IMR-90 (cell line): ENCODE results near the gene CBL. TPM values are rescaled to one million over a fixed set of nuclear protein-coding genes. Genes with fewer than 3 reads are reported as not detected.

ENCODE experiments used
- ATAC-seq: fragments of 200-7000 bp; cut with Tn5 transposase; 2 replicates; pipeline ENCODE4 v1.9.1; 2020; ENCODE audit warnings: low read depth, mild to moderate bottlenecking, moderate library complexity
- BruUV-seq: library from RNA; stranded (reverse); fragments of 400-500 nt; replicated peaks from 2 replicates; lab custom pipeline; 2021; lab: Mats Ljungman, UMichigan
- CTCF ChIA-PET: fragments of 300-600 bp; formaldehyde crosslinking; extraction: SDS; loops from one replicate; lab custom pipeline; 2021; ENCODE audit warnings: antibody characterized with exemption; lab: Yijun Ruan, JAX
- POLR2A ChIA-PET: fragments of 300-600 bp; sonication (Branson Sonifier 250); formaldehyde crosslinking; loops from one replicate; lab custom pipeline; 2022; ENCODE audit warnings: antibody characterized with exemption; ENCODE audit not compliant: unreplicated experiment; lab: Charles Lee
- DNase-seq: peaks from one replicate; pipeline ENCODE4 v3.0.0; 2013
- H2AFZ ChIP-seq: replicated peaks from 2 replicates; pipeline ENCODE3; 2013; ENCODE audit warnings: low read length, mild to moderate bottlenecking; ENCODE audit not compliant: poor library complexity
- H2AK5ac ChIP-seq: 2 replicates; pipeline ENCODE4 v1.6.1; 2013; ENCODE audit warnings: low read depth, low read length, inconsistent platforms
- H2AK9ac ChIP-seq: replicated peaks from 2 replicates; pipeline ENCODE3; 2013; ENCODE audit warnings: mild to moderate bottlenecking, low read depth, low read length, moderate library complexity; ENCODE audit not compliant: poor library complexity
- H2BK120ac ChIP-seq: 2 replicates; pipeline ENCODE4 v1.6.1; 2013; ENCODE audit warnings: low read depth, low read length, inconsistent platforms
- H2BK15ac ChIP-seq: 3 replicates; pipeline ENCODE4 v1.6.1; 2013; ENCODE audit warnings: low read depth, low read length, inconsistent platforms
- H2BK20ac ChIP-seq: 2 replicates; pipeline ENCODE4 v1.6.1; 2013; ENCODE audit warnings: low read depth, mild to moderate bottlenecking, inconsistent platforms, low read length, moderate library complexity
- H2BK5ac ChIP-seq: 2 replicates; pipeline ENCODE4 v1.6.1; 2013; ENCODE audit warnings: mild to moderate bottlenecking, low read depth, low read length, inconsistent platforms; ENCODE audit not compliant: poor library complexity, severe bottlenecking
- H3K14ac ChIP-seq: replicated peaks from 2 replicates; pipeline ENCODE4 v1.6.1; 2013; ENCODE audit warnings: low read depth, low read length, inconsistent platforms
- H3K18ac ChIP-seq: 2 replicates; pipeline ENCODE4 v1.6.1; 2013; ENCODE audit warnings: low read depth, low read length, control low read depth
- H3K23ac ChIP-seq: 2 replicates; pipeline ENCODE4 v1.6.1; 2013; ENCODE audit warnings: low read depth, low read length, inconsistent platforms
- H3K27ac ChIP-seq: 2 replicates; pipeline ENCODE4 v1.5.1; 2013; ENCODE audit warnings: mild to moderate bottlenecking, control low read depth, low read length; ENCODE audit not compliant: insufficient read depth
- H3K27me3 ChIP-seq: 2 replicates; pipeline ENCODE4 v1.6.1; 2013; ENCODE audit warnings: low read length; ENCODE audit not compliant: control insufficient read depth, insufficient read depth
- H3K36me3 ChIP-seq: 2 replicates; pipeline ENCODE4 v1.6.1; 2013; ENCODE audit warnings: low read length, mixed read lengths; ENCODE audit not compliant: control insufficient read depth, insufficient read depth
- H3K4ac ChIP-seq: 2 replicates; pipeline ENCODE4 v1.6.1; 2013; ENCODE audit warnings: low read depth, low read length, inconsistent platforms
- H3K4me1 ChIP-seq: 2 replicates; pipeline ENCODE4 v1.6.1; 2013; ENCODE audit warnings: low read length, mixed read lengths; ENCODE audit not compliant: control insufficient read depth, insufficient read depth
- H3K4me2 ChIP-seq: 2 replicates; pipeline ENCODE4 v1.6.1; 2013; ENCODE audit warnings: low read depth, mild to moderate bottlenecking, control low read depth, low read length, moderate library complexity
- H3K4me3 ChIP-seq: 2 replicates; pipeline ENCODE4 v1.5.1; 2013; ENCODE audit warnings: low read depth, mild to moderate bottlenecking, control low read depth, low read length, moderate library complexity; ENCODE audit not compliant: insufficient read depth
- H3K56ac ChIP-seq: 2 replicates; pipeline ENCODE4 v1.6.1; 2013; ENCODE audit warnings: low read length, inconsistent platforms; ENCODE audit not compliant: insufficient read depth; ENCODE audit errors: extremely low read depth
- H3K79me1 ChIP-seq, 2 experiments: 2 replicates each; pipeline ENCODE4 v1.6.1; 2013; ENCODE audit warnings: low read length in 2 of 2, inconsistent platforms in 1 of 2, low read depth in 1 of 2
- H3K9ac ChIP-seq: 2 replicates; pipeline ENCODE4 v1.6.1; 2013; ENCODE audit warnings: low read depth, low read length, control low read depth
- H3K9me1 ChIP-seq: 2 replicates; pipeline ENCODE4 v1.6.1; 2013; ENCODE audit warnings: low read length, inconsistent platforms; ENCODE audit not compliant: insufficient read depth
- H3K9me3 ChIP-seq: 2 replicates; pipeline ENCODE4 v1.6.1; 2013; ENCODE audit warnings: low read length; ENCODE audit not compliant: control insufficient read depth, insufficient read depth
- H4K20me1 ChIP-seq: 2 replicates; pipeline ENCODE4 v1.6.1; 2013; ENCODE audit warnings: low read length, inconsistent platforms; ENCODE audit not compliant: insufficient read depth
- H4K5ac ChIP-seq: 2 replicates; pipeline ENCODE4 v1.6.1; 2013; ENCODE audit warnings: mild to moderate bottlenecking, low read depth, low read length, control low read depth
- H4K8ac ChIP-seq, 2 experiments: 2 replicates each; pipeline ENCODE4 v1.6.1; 2013; ENCODE audit warnings: low read depth in 2 of 2, low read length in 2 of 2, control low read depth in 1 of 2, inconsistent platforms in 1 of 2
- H4K91ac ChIP-seq: 2 replicates; pipeline ENCODE4 v1.6.1; 2013; ENCODE audit warnings: low read depth, low read length, inconsistent platforms; ENCODE audit not compliant: insufficient read depth
- BHLHE40 ChIP-seq: fragments of 150-350 bp; IDR thresholded peaks from 2 replicates; pipeline ENCODE4 v1.6.1; 2016; ENCODE audit warnings: mild to moderate bottlenecking, low read depth, low read length
- CEBPB ChIP-seq: IDR thresholded peaks from 2 replicates; pipeline ENCODE4 v1.6.1; 2012; ENCODE audit warnings: low read depth, low read length, improper control_type of control experiment
- CHD1 ChIP-seq: IDR thresholded peaks from 2 replicates; pipeline ENCODE4 v1.6.1; 2012; ENCODE audit warnings: low read depth, low read length, improper control_type of control experiment
- CTCF ChIP-seq: conservative IDR thresholded peaks from 2 replicates; pipeline ENCODE4 v1.5.1; 2012; ENCODE audit warnings: mild to moderate bottlenecking, low read depth, low read length, improper control_type of control experiment
- FOS ChIP-seq: fragments of 150-350 bp; IDR thresholded peaks from 2 replicates; pipeline ENCODE4 v1.6.1; 2016; ENCODE audit warnings: low read depth, low read length
- MAFK ChIP-seq: IDR thresholded peaks from 2 replicates; pipeline ENCODE4 v1.6.1; 2012; ENCODE audit warnings: low read depth, low read length, improper control_type of control experiment
- MAZ ChIP-seq: IDR thresholded peaks from 2 replicates; pipeline ENCODE4 v1.6.1; 2012; ENCODE audit warnings: low read depth, mild to moderate bottlenecking, low read length, improper control_type of control experiment, moderate library complexity, borderline replicate concordance
- MXI1 ChIP-seq: IDR thresholded peaks from 2 replicates; pipeline ENCODE4 v1.6.1; 2012; ENCODE audit warnings: low read depth, mild to moderate bottlenecking, low read length, moderate library complexity, borderline replicate concordance
- NFE2L2 ChIP-seq: fragments of 150-350 bp; IDR thresholded peaks from 2 replicates; pipeline ENCODE4 v1.6.1; 2016; ENCODE audit warnings: low read depth, mild to moderate bottlenecking, low read length
- POLR2A ChIP-seq: IDR thresholded peaks from 2 replicates; pipeline ENCODE4 v1.6.1; 2012; ENCODE audit warnings: mild to moderate bottlenecking, low read depth, low read length
- RAD21 ChIP-seq: IDR thresholded peaks from 2 replicates; pipeline ENCODE4 v1.6.1; 2012; ENCODE audit warnings: low read length, improper control_type of control experiment
- RCOR1 ChIP-seq: IDR thresholded peaks from 2 replicates; pipeline ENCODE4 v1.6.1; 2012; ENCODE audit warnings: mild to moderate bottlenecking, low read length, improper control_type of control experiment; ENCODE audit not compliant: insufficient replicate concordance
- RFX5 ChIP-seq: IDR thresholded peaks from 2 replicates; pipeline ENCODE4 v1.8.0; 2012; ENCODE audit warnings: low read depth, mild to moderate bottlenecking, low read length, moderate library complexity
- SMC3 ChIP-seq: fragments of 150-350 bp; IDR thresholded peaks from 2 replicates; pipeline ENCODE4 v1.6.1; 2016; ENCODE audit warnings: low read depth, mild to moderate bottlenecking, antibody characterized with exemption, low read length, moderate library complexity
- USF2 ChIP-seq: fragments of 150-350 bp; IDR thresholded peaks from 2 replicates; pipeline ENCODE4 v1.6.1; 2017; ENCODE audit warnings: mild to moderate bottlenecking, antibody characterized with exemption, low read length, low read depth
- WGBS, 2 experiments: methylation state at CpG; one replicate each; pipeline versions ENCODE4 v1.1.5 to v1.1.7; 2013; ENCODE audit warnings: missing lambda C conversion rate in 2 of 2; ENCODE audit not compliant: insufficient read length in 1 of 2; ENCODE audit errors: extremely low coverage in 2 of 2; 5-methylcytosine and 5-hydroxymethylcytosine counted together
- dilution Hi-C: fragments of 300-500 bp; cut with HindIII; formaldehyde crosslinking; loops from one replicate; pipeline ENCODE4 v1.14.3; 2018; ENCODE audit warnings: low sequenced_read_pairs; ENCODE audit not compliant: unreplicated experiment
- in situ Hi-C: fragments of 300-500 bp; cut with MboI; formaldehyde crosslinking; loops from 3 replicates; pipeline ENCODE4 v1.14.3; 2019; ENCODE audit warnings: low sequenced_read_pairs, inconsistent platforms, mixed read lengths
- intact Hi-C: fragments of 100-400 bp; cut with micrococcal nuclease; formaldehyde crosslinking; loops from 2 replicates; pipeline ENCODE4 v1.10.0; 2022
- polyA plus RNA-seq, 3 experiments: library from polyadenylated mRNA; depleted of rRNA; stranded (reverse); fragments of >200 nt; gene quantifications; 2 replicates each; pipeline ENCODE4 v1.2.3, GENCODE V29; 2012; ENCODE audit warnings: low replicate concordance in 1 of 3
- total RNA-seq: library from RNA; depleted of rRNA; stranded (reverse); fragments of >200 nt; gene quantifications from 2 replicates; pipeline ENCODE4 v1.2.3, GENCODE V29; 2012
- TF ChIP-seq, protein P1 (sequence below): fragments of 150-350 bp; IDR thresholded peaks from 2 replicates; pipeline ENCODE4 v1.6.1; 2016; ENCODE audit warnings: low read depth, mild to moderate bottlenecking, low read length, moderate library complexity, borderline replicate concordance

The CBL gene
- total and polyA plus RNA-seq, 2 of the 4 experiments (the other 2 are of a cell fraction), result 6.1 to 11.8 TPM

DNA sequence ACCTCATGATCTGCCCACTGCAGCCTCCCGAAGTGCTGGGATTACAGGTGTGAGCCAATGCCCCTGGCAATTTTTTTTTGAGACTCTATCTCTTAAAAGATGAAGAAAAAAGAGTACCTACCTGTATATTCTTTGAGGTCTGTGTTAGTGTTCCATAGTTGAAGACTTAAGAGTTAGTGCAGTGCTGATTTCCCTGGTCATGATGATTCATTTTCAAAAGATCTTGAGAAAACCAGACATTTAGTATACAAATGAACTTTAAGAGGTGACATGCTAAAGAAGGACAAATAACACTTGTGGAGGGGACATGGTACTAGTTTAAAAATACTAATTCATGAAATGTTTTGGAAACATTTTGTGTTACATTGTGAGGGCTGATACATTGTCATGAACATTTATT lies 17.7 kb downstream of the CBL start:
- Histone ChIP-seq H2AFZ (no peak overlapping the region), H2BK5ac (peak overlapping the region; percentile 85), H2BK120ac (no peak overlapping the region), H3K4me1 (peaks cover 5% of the 10 kb centered on the region), H3K4me2 (peak overlapping the region; percentile 36; the same call in 1 of the 2 replicates), H3K14ac (no peak overlapping the region), H4K91ac (peak overlapping the region; percentile 82; the same call in 1 of the 2 replicates), H3K9ac (no peak overlapping the region), H3K27ac (peak overlapping the region; percentile 68; the same call in 1 of the 2 replicates), H2BK15ac (no peak overlapping the region), H3K18ac (no peak overlapping the region), H3K79me1 (peaks cover 12 to 75% of the 10 kb centered on the region in 2 experiments; a peak in 3 of 4 replicates), H3K23ac (peak overlapping the region; percentile 67; the same call in 1 of the 2 replicates), H3K56ac (no peak overlapping the region), H3K9me1 (peaks cover 18% of the 10 kb centered on the region), H4K20me1 (peaks cover 17% of the 10 kb centered on the region), H3K27me3 (no peaks in the 10 kb centered on the region), H3K36me3 (no peaks in the 10 kb centered on the region), H3K9me3 (no peaks in the 10 kb centered on the region), H2AK9ac (no peak overlapping the region), H4K8ac (0 out of 4 replicates have a peak overlapping the region, but pooled peaks of 1 of the 2 experiments have one; percentile 76), H4K5ac (no peak overlapping the region), H3K4ac (no peak overlapping the region), H2BK20ac (no peak overlapping the region), H3K4me3 (no peak overlapping the region), H2AK5ac (no peak overlapping the region)
- BruUV-seq, result no TSS peak
- dilution Hi-C loops (no loop called here), intact Hi-C loops (no loop called here), in situ Hi-C loops (no loop called here)
- ChIA-PET POLR2A (no interaction called here), CTCF (no interaction called here)
- ATAC-seq (peak; percentile 38), DNase-seq (peak; percentile 63)
- TF ChIP-seq, protein P1, sequence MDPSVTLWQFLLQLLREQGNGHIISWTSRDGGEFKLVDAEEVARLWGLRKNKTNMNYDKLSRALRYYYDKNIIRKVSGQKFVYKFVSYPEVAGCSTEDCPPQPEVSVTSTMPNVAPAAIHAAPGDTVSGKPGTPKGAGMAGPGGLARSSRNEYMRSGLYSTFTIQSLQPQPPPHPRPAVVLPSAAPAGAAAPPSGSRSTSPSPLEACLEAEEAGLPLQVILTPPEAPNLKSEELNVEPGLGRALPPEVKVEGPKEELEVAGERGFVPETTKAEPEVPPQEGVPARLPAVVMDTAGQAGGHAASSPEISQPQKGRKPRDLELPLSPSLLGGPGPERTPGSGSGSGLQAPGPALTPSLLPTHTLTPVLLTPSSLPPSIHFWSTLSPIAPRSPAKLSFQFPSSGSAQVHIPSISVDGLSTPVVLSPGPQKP, result no peak
- TF ChIP-seq RAD21, result no peak
- TF ChIP-seq SMC3, result no peak
- TF ChIP-seq RCOR1, result no peak
- no peak for TF ChIP-seq POLR2A
- TF ChIP-seq CHD1, result no peak
- no peak for TF ChIP-seq CTCF
- TF ChIP-seq MAZ, result no peak
- no peak for TF ChIP-seq FOS
- no peak for TF ChIP-seq RFX5
- no peak for TF ChIP-seq CEBPB
- TF ChIP-seq MXI1, result no peak
- no peak for TF ChIP-seq NFE2L2
- TF ChIP-seq MAFK, result no peak
- TF ChIP-seq USF2, result no peak
- no peak for TF ChIP-seq BHLHE40
- WGBS, 2 experiments, result no CpG with 5 or more reads among the region's 1 CpG
